ENCODE measurements around the gene NBPF26.
"Not testable (repeated sequence)": the region's sequence is repeated elsewhere in the genome, so short reads cannot be mapped to it uniquely, and the experiment has no call there.

- TF ChIP-seq, protein P1, sequence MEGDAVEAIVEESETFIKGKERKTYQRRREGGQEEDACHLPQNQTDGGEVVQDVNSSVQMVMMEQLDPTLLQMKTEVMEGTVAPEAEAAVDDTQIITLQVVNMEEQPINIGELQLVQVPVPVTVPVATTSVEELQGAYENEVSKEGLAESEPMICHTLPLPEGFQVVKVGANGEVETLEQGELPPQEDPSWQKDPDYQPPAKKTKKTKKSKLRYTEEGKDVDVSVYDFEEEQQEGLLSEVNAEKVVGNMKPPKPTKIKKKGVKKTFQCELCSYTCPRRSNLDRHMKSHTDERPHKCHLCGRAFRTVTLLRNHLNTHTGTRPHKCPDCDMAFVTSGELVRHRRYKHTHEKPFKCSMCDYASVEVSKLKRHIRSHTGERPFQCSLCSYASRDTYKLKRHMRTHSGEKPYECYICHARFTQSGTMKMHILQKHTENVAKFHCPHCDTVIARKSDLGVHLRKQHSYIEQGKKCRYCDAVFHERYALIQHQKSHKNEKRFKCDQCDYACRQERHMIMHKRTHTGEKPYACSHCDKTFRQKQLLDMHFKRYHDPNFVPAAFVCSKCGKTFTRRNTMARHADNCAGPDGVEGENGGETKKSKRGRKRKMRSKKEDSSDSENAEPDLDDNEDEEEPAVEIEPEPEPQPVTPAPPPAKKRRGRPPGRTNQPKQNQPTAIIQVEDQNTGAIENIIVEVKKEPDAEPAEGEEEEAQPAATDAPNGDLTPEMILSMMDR (IDR thresholded peaks at IDR 0.05; ENCODE audit: low read depth, low read length), result not testable (repeated sequence)
- TF ChIP-seq EZH2phosphoT487 (IDR thresholded peaks at IDR 0.05; ENCODE audit: low read depth), result not testable (repeated sequence)
Measured at GRCh38 chr1:120769090-120769489, 45.3 kb downstream of the NBPF26 start.
